ENCODE results near the gene PDE4A. TPM values are rescaled to one million over a fixed set of nuclear protein-coding genes. Genes with fewer than 3 reads are reported as not detected.

Gene PDE4A
- total and polyA plus RNA-seq, 2 of the 13 experiments (the other 11 are each of a cell fraction or from before 2014, with no cell fraction given), result 1.1 to 4.1 TPM

DNA sequence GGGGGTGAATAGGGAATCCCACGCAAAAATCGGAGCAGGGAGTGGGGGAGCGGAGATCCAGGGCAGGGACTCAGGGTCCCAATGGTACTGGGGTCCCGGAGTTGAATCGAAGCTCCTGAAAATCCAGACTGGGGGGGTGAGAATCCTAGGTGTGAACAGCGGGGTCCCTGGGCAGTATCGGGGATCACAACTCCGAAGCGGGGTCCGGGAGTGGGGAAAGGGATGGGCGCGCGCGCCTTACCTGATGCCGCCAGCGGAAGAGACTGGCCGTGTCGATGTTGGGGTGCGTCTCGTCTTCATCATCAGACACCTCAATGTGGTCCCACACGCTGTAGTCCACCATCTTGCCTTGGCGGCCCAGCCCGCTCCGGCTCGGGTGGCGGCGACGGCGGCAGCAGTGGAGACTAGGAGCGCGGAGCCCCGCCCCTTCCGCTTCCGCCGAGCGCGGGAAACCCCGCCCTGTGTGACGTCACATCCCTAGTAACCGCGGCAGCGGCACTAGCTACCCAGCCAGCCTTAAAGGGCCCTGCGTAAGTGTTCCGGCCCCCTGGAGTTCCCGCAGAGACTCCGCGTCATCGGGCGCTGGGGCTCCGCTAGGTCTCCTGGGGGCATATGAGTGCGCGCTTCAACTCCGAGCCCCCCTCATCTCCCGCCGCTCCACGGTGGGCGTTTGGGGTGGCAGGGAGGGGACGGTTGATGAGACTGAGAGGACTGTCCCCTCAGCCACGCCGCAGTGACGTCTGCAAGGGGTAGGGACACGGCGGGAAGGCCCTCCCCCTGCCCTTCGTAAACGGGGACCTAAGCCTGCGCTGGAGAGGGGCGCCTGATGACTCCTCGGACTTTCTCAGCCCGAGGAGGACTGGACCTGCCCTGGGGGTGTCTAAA lies 17.0 kb upstream of the PDE4A start, which contains the start of gene CDC37 (continued):
- TF ChIP-seq KDM2A (CRISPR knock-in tag; IDR thresholded peaks at IDR 0.05; ENCODE audit: borderline replicate concordance, low read depth) (peak; percentile 68), SMAD9 (CRISPR knock-in tag; IDR thresholded peaks at IDR 0.05) (no peak), ATAD3A (CRISPR knock-in tag; IDR thresholded peaks at IDR 0.05) (no peak), KDM5B (CRISPR knock-in tag; IDR thresholded peaks at IDR 0.05; ENCODE audit: borderline replicate concordance) (peak; percentile 47; the same call in 1 of the 2 replicates), SIN3B (IDR thresholded peaks at IDR 0.05; ENCODE audit: low read length) (0 out of 2 replicates have a peak, but pooled peaks have one; percentile 16), SRSF9 (IDR thresholded peaks at IDR 0.05; ENCODE audit: borderline replicate concordance, insufficient read depth, low read depth, low read length, poor library complexity, severe bottlenecking) (no peak), NCOA5 (CRISPR knock-in tag; IDR thresholded peaks at IDR 0.05) (no peak), HBP1 (CRISPR knock-in tag; IDR thresholded peaks at IDR 0.05; ENCODE audit: low read depth) (no peak), ZNF251 (CRISPR knock-in tag; IDR thresholded peaks at IDR 0.05) (no peak), SRSF4 (IDR thresholded peaks at IDR 0.05; ENCODE audit: low read depth, low read length, poor library complexity, severe bottlenecking) (no peak), KLF15 (CRISPR knock-in tag; IDR thresholded peaks at IDR 0.05; ENCODE audit: borderline replicate concordance) (no peak)
- TF ChIP-seq, protein P1, sequence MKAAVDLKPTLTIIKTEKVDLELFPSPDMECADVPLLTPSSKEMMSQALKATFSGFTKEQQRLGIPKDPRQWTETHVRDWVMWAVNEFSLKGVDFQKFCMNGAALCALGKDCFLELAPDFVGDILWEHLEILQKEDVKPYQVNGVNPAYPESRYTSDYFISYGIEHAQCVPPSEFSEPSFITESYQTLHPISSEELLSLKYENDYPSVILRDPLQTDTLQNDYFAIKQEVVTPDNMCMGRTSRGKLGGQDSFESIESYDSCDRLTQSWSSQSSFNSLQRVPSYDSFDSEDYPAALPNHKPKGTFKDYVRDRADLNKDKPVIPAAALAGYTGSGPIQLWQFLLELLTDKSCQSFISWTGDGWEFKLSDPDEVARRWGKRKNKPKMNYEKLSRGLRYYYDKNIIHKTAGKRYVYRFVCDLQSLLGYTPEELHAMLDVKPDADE (CRISPR knock-in tag; IDR thresholded peaks at IDR 0.05), result peak; percentile 77; the same call in 1 of the 2 replicates
- TF ChIP-seq, protein P2, sequence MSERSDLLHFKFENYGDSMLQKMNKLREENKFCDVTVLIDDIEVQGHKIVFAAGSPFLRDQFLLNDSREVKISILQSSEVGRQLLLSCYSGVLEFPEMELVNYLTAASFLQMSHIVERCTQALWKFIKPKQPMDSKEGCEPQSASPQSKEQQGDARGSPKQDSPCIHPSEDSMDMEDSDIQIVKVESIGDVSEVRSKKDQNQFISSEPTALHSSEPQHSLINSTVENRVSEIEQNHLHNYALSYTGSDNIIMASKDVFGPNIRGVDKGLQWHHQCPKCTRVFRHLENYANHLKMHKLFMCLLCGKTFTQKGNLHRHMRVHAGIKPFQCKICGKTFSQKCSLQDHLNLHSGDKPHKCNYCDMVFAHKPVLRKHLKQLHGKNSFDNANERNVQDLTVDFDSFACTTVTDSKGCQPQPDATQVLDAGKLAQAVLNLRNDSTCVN (CRISPR knock-in tag; IDR thresholded peaks at IDR 0.05; ENCODE audit: borderline replicate concordance), result 0 out of 2 replicates have a peak, but pooled peaks have one; percentile 35
- TF ChIP-seq, protein P3, sequence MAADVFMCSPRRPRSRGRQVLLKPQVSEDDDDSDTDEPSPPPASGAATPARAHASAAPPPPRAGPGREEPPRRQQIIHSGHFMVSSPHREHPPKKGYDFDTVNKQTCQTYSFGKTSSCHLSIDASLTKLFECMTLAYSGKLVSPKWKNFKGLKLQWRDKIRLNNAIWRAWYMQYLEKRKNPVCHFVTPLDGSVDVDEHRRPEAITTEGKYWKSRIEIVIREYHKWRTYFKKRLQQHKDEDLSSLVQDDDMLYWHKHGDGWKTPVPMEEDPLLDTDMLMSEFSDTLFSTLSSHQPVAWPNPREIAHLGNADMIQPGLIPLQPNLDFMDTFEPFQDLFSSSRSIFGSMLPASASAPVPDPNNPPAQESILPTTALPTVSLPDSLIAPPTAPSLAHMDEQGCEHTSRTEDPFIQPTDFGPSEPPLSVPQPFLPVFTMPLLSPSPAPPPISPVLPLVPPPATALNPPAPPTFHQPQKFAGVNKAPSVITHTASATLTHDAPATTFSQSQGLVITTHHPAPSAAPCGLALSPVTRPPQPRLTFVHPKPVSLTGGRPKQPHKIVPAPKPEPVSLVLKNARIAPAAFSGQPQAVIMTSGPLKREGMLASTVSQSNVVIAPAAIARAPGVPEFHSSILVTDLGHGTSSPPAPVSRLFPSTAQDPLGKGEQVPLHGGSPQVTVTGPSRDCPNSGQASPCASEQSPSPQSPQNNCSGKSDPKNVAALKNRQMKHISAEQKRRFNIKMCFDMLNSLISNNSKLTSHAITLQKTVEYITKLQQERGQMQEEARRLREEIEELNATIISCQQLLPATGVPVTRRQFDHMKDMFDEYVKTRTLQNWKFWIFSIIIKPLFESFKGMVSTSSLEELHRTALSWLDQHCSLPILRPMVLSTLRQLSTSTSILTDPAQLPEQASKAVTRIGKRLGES (CRISPR knock-in tag; IDR thresholded peaks at IDR 0.05; ENCODE audit: borderline replicate concordance), result no peak
- TF ChIP-seq, protein P4, sequence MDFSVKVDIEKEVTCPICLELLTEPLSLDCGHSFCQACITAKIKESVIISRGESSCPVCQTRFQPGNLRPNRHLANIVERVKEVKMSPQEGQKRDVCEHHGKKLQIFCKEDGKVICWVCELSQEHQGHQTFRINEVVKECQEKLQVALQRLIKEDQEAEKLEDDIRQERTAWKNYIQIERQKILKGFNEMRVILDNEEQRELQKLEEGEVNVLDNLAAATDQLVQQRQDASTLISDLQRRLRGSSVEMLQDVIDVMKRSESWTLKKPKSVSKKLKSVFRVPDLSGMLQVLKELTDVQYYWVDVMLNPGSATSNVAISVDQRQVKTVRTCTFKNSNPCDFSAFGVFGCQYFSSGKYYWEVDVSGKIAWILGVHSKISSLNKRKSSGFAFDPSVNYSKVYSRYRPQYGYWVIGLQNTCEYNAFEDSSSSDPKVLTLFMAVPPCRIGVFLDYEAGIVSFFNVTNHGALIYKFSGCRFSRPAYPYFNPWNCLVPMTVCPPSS (IDR thresholded peaks at IDR 0.05), result no peak
- TF ChIP-seq, protein P5, sequence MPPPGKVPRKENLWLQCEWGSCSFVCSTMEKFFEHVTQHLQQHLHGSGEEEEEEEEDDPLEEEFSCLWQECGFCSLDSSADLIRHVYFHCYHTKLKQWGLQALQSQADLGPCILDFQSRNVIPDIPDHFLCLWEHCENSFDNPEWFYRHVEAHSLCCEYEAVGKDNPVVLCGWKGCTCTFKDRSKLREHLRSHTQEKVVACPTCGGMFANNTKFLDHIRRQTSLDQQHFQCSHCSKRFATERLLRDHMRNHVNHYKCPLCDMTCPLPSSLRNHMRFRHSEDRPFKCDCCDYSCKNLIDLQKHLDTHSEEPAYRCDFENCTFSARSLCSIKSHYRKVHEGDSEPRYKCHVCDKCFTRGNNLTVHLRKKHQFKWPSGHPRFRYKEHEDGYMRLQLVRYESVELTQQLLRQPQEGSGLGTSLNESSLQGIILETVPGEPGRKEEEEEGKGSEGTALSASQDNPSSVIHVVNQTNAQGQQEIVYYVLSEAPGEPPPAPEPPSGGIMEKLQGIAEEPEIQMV (CRISPR knock-in tag; IDR thresholded peaks at IDR 0.05; ENCODE audit: low read depth), result no peak
